ENCODE results near the gene MIDN.

Gene MIDN

GRCh38 chr19:1226522-1227303 lies 21.7 kb upstream of the MIDN start:
- H3K4me3 ChIP-seq (ENCODE audit: low read depth, low read length) = no peak overlapping the region
- TF ChIP-seq CTCF (IDR thresholded peaks at IDR 0.05; ENCODE audit: low read depth, low read length, missing control alignments) = no peak
- no peak for DNase-seq (ENCODE audit: low read depth)
- in situ Hi-C loops (cut with HindIII; ENCODE audit: low sequenced_read_pairs) = no loop called here

GRCh38 chr19:1227304-1228054 lies 20.9 kb upstream of the MIDN start:
- DNase-seq (ENCODE audit: low read depth) = no peak
- no peak for TF ChIP-seq CTCF (IDR thresholded peaks at IDR 0.05; ENCODE audit: low read depth, low read length, missing control alignments)
- no peak overlapping the region for H3K4me3 ChIP-seq (ENCODE audit: low read depth, low read length)
- in situ Hi-C loops (cut with HindIII; ENCODE audit: low sequenced_read_pairs) = no loop called here

- H3K4me3 ChIP-seq (ENCODE audit: low read depth, low read length) = no peak overlapping the region
- TF ChIP-seq CTCF (IDR thresholded peaks at IDR 0.05; ENCODE audit: low read depth, low read length, missing control alignments) = no peak
- no peak for DNase-seq (ENCODE audit: low read depth)
- in situ Hi-C loops (cut with HindIII; ENCODE audit: low sequenced_read_pairs) = no loop called here
Observed at GRCh38 chr19:1228161-1228957, 20.0 kb upstream of the MIDN start.

- TF ChIP-seq CTCF (IDR thresholded peaks at IDR 0.05; ENCODE audit: low read depth, low read length, missing control alignments) = no peak
Observed at GRCh38 chr19:1229056-1229923, 19.1 kb upstream of the MIDN start.

GRCh38 chr19:1229924-1230782 lies 18.2 kb upstream of the MIDN start:
- in situ Hi-C loops (cut with HindIII; ENCODE audit: low sequenced_read_pairs) = no loop called here
- H3K4me3 ChIP-seq (ENCODE audit: low read depth, low read length) = no peak overlapping the region
- DNase-seq (ENCODE audit: low read depth) = no peak
- TF ChIP-seq CTCF (IDR thresholded peaks at IDR 0.05; ENCODE audit: low read depth, low read length, missing control alignments) = no peak

More at GRCh38 chr19:1229056-1229923, 19.1 kb upstream of the MIDN start:
- in situ Hi-C loops (cut with HindIII; ENCODE audit: low sequenced_read_pairs) = no loop called here
- DNase-seq (ENCODE audit: low read depth) = no peak
- no peak overlapping the region for H3K4me3 ChIP-seq (ENCODE audit: low read depth, low read length)

Measured in astrocyte of the cerebellum (primary cell).